Measurements from ENCODE around the gene TMIGD1. TPM values are rescaled to one million over a fixed set of nuclear protein-coding genes. Genes with fewer than 3 reads are reported as not detected.

TMIGD1 gene
- total RNA-seq, 4 donors from 2014 or later: not detected

DNA sequence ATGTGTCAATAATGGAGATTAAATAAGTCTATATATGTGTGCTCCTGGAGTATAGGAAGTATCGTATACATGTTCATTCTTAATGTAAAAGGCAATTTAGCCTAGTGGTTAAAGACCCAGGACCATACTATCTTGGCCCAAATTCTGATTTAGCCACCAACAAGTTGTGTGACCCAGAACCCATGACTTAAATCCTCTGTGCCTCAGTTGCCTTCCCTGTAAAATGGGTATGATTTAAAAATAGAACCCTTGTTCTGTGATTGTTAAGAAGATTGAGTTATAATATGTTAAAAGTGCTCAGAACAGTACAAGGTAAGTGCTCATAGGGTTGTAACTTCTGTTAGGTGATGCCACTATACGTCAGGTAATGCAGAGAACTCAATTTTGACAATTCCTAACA is 23.3 kb downstream of the TMIGD1 start:
- no peak overlapping the region for H3K27ac ChIP-seq
- H3K4me1 ChIP-seq: no peaks in the 10 kb centered on the region
- no peaks in the 10 kb centered on the region for H3K36me3 ChIP-seq
- no peak for TF ChIP-seq POLR2A (IDR thresholded peaks at IDR 0.05)
- TF ChIP-seq, protein P1, sequence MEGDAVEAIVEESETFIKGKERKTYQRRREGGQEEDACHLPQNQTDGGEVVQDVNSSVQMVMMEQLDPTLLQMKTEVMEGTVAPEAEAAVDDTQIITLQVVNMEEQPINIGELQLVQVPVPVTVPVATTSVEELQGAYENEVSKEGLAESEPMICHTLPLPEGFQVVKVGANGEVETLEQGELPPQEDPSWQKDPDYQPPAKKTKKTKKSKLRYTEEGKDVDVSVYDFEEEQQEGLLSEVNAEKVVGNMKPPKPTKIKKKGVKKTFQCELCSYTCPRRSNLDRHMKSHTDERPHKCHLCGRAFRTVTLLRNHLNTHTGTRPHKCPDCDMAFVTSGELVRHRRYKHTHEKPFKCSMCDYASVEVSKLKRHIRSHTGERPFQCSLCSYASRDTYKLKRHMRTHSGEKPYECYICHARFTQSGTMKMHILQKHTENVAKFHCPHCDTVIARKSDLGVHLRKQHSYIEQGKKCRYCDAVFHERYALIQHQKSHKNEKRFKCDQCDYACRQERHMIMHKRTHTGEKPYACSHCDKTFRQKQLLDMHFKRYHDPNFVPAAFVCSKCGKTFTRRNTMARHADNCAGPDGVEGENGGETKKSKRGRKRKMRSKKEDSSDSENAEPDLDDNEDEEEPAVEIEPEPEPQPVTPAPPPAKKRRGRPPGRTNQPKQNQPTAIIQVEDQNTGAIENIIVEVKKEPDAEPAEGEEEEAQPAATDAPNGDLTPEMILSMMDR (IDR thresholded peaks at IDR 0.05): no peak
- H3K27me3 ChIP-seq: no peaks in the 10 kb centered on the region
- no peaks in the 10 kb centered on the region for H3K9me3 ChIP-seq
- no peak overlapping the region for H3K4me3 ChIP-seq
- DNase-seq: no peak
- intact Hi-C loops (cut with DNase I; ENCODE audit: low total_unique reads): no loop called here

DNA sequence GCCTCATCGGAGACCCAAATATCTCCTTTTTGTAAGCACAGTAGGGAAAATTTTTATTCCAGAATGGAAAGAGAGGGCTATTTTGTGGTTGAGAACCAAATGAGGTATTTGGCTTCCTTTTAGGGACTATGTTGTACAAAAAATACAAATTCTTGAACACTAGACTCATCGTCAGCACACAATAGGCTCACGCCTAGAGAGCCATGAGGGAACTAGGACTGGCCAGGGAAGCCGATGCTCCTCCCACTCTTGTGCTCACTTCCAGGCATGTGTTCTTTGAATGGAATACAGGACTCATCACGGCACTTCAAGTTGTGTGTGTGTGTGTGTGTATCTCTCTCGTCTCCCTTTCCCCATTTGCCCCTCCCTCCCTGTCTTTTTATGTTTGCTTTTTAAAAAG is 24.3 kb downstream of the TMIGD1 start:
- H3K9me3 ChIP-seq: no peaks in the 10 kb centered on the region
- intact Hi-C loops (cut with DNase I; ENCODE audit: low total_unique reads): no loop called here
- TF ChIP-seq, protein P1 (IDR thresholded peaks at IDR 0.05): no peak
- no peak for TF ChIP-seq POLR2A (IDR thresholded peaks at IDR 0.05)

DNA sequence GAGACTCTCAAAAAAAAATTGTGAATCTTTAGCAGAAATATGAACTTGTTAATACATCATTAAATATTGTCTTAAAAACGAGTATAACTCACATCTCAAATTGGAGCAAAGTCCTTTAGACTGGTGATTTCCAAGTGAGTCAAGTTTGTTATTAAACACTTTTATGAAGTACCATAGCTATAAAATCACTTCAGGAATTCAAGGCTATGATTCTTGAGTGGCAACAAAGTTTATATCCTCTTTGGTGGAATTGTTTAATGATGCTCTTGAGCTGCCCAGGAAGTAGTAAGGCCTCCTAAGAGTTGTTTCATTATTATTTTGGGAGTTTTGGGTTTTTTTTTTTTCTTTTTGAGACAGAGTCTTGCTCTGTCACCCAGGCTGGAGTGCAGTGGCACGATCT is 25.5 kb downstream of the TMIGD1 start:
- H3K4me1 ChIP-seq: no peaks in the 10 kb centered on the region
- TF ChIP-seq POLR2A (IDR thresholded peaks at IDR 0.05): no peak
- TF ChIP-seq, protein P1 (IDR thresholded peaks at IDR 0.05): no peak
- H3K27me3 ChIP-seq: no peaks in the 10 kb centered on the region
- H3K4me3 ChIP-seq: no peak overlapping the region
- no peaks in the 10 kb centered on the region for H3K36me3 ChIP-seq
- H3K27ac ChIP-seq: no peak overlapping the region
- H3K9me3 ChIP-seq: no peaks in the 10 kb centered on the region
- DNase-seq: no peak
- intact Hi-C loops (cut with DNase I; ENCODE audit: low total_unique reads): no loop called here

More for the DNA sequence above, 24.3 kb downstream of the TMIGD1 start:
- Histone ChIP-seq H3K27me3 (no peaks in the 10 kb centered on the region), H3K4me3 (no peak overlapping the region), H3K4me1 (no peaks in the 10 kb centered on the region), H3K36me3 (no peaks in the 10 kb centered on the region), H3K27ac (no peak overlapping the region)
- DNase-seq: no peak

DNA sequence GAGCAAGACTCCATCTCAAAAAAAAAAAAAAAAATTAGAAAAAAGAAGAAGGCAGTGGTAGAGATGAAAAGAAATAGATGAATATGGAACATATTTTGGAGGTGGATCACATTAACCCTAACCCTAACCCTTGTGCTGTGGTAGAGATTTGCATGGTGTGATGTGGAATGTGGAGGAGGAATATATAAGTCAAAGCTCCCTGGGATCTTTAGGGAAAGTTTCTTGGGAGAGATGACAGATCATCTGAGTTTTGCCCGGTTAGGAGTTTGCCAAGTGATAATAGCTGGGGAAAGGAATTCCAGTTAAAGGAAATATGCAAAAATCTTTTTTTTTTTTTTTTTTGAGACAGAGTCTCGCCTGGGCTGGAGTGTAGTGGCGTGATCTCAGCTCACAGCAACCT is 29.1 kb downstream of the TMIGD1 start:
- no peaks in the 10 kb centered on the region for H3K27me3 ChIP-seq
- H3K4me1 ChIP-seq: no peaks in the 10 kb centered on the region
- no peak for DNase-seq
- intact Hi-C loops (cut with DNase I; ENCODE audit: low total_unique reads): no loop called here
- H3K27ac ChIP-seq: no peak overlapping the region
- TF ChIP-seq POLR2A (IDR thresholded peaks at IDR 0.05): no peak
- TF ChIP-seq, protein P1 (IDR thresholded peaks at IDR 0.05): no peak
- H3K36me3 ChIP-seq: no peaks in the 10 kb centered on the region
- no peaks in the 10 kb centered on the region for H3K9me3 ChIP-seq
- no peak overlapping the region for H3K4me3 ChIP-seq

DNA sequence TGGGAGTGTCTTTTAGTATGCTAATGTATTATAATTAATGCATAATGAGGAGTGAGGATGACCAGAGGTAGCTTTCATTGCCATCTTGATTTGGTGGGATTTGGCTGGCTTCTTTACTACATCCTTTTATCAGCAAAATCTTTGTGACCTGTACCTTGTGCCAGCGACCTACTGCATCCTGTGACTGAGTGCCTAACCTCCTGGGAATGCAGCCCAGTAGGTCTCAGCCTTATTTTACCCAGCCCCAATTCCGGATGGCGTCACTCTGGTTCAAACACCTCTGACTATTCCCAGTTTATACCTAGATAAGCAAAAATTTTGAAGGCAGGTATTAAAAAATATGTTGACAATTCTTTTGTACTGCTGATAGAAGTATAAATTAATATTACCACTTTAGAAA is 31.6 kb downstream of the TMIGD1 start:
- Histone ChIP-seq H3K9me3 (no peaks in the 10 kb centered on the region), H3K27ac (no peak overlapping the region), H3K27me3 (no peaks in the 10 kb centered on the region), H3K4me3 (no peak overlapping the region), H3K4me1 (no peaks in the 10 kb centered on the region), H3K36me3 (no peaks in the 10 kb centered on the region)
- TF ChIP-seq POLR2A (IDR thresholded peaks at IDR 0.05): no peak
- TF ChIP-seq, protein P1 (IDR thresholded peaks at IDR 0.05): no peak
- no peak for DNase-seq
- intact Hi-C loops (cut with DNase I; ENCODE audit: low total_unique reads): no loop called here
